ENCODE results near the gene ESR2. TPM values are rescaled to one million over a fixed set of nuclear protein-coding genes. Genes with fewer than 3 reads are reported as not detected.

The ESR2 gene
- total RNA-seq, 1 donor from 2014 or later, result 0.16 TPM

DNA sequence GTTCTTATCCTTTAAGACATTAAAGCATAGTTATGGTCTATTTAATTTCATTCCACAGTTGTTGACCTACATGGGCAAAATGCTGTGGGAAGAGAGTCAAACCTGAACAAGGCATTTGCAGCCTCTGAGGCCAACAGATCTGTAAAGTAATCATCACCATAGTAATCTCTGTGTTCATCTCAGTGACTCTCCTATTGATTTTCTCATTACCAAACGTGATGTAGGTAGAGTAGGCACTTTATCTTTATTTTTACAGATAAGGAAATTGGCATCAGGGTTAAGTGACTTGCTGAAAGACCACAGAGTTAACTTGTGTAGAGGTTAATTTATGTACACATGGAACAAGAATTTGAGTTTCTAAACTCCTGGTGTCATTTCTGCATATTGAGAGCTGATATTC, 203.0 kb downstream of the ESR2 start:
- Histone ChIP-seq H3K79me2 (ENCODE audit: insufficient read depth, low read length) (no peaks in the 10 kb centered on the region), H3K27me3 (ENCODE audit: insufficient read depth, low read length) (no peaks in the 10 kb centered on the region), H3K27ac (ENCODE audit: low read depth, low read length) (no peak overlapping the region), H3K4me1 (ENCODE audit: insufficient read depth, low read length) (peaks cover 3% of the 10 kb centered on the region), H3K9ac (ENCODE audit: low read length) (no peak overlapping the region), H3K36me3 (ENCODE audit: insufficient read depth, low read length) (no peaks in the 10 kb centered on the region), H4K20me1 (ENCODE audit: insufficient read depth, low read length) (no peaks in the 10 kb centered on the region), H2AFZ (ENCODE audit: low read depth, low read length) (no peak overlapping the region), H3K9me3 (ENCODE audit: insufficient read depth, low read depth, low read length) (no peaks in the 10 kb centered on the region), H3K4me2 (ENCODE audit: low read length) (no peak overlapping the region), H3K4me3 (ENCODE audit: insufficient read depth, low read depth, low read length) (no peak overlapping the region)
- no peak for TF ChIP-seq CTCF (IDR thresholded peaks at IDR 0.05; ENCODE audit: insufficient read depth, low read depth, low read length)
- TF ChIP-seq EZH2 (IDR thresholded peaks at IDR 0.05; ENCODE audit: insufficient read depth, low read length), result no peak
- FAIRE-seq (no peak), DNase-seq (ENCODE audit: low read depth) (no peak)
- Mint-ChIP-seq H3K4me1 (ENCODE audit: low read depth, unreplicated experiment) (peaks cover 10% of the 10 kb centered on the region), H3K36me3 (ENCODE audit: low read depth, unreplicated experiment) (no peaks in the 10 kb centered on the region), H3K27ac (ENCODE audit: unreplicated experiment) (no peak overlapping the region), H3K27me3 (ENCODE audit: low read depth, unreplicated experiment) (no peaks in the 10 kb centered on the region), H3K9me3 (ENCODE audit: unreplicated experiment) (no peaks in the 10 kb centered on the region), H3K4me3 (ENCODE audit: unreplicated experiment) (no peak overlapping the region)

DNA sequence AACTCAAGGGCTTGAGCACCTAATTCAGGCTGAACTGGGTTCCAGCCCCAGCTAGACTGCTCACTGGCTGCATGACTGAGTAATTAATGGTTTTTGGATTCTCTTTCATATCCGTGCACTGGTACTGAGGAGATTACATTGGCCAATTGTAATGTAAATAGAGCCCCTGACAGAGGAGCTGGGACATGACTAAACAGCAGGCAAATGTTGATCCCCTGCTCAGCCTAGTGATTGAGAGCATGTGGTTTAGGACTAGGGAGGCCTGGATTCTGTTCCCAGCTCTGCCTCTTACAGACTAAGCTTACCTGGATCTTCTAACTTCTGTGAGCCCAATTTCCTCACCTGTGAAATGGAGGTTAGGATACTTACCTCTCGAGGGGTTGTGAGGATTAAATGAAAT, 204.3 kb downstream of the ESR2 start:
- Histone ChIP-seq H2AFZ (ENCODE audit: low read depth, low read length) (no peak overlapping the region), H3K4me2 (ENCODE audit: low read length) (no peak overlapping the region), H3K27ac (ENCODE audit: low read depth, low read length) (no peak overlapping the region), H3K4me1 (ENCODE audit: insufficient read depth, low read length) (no peaks in the 10 kb centered on the region), H3K36me3 (ENCODE audit: insufficient read depth, low read length) (no peaks in the 10 kb centered on the region), H3K9ac (ENCODE audit: low read length) (no peak overlapping the region), H3K9me3 (ENCODE audit: insufficient read depth, low read depth, low read length) (no peaks in the 10 kb centered on the region), H4K20me1 (ENCODE audit: insufficient read depth, low read length) (no peaks in the 10 kb centered on the region), H3K4me3 (ENCODE audit: insufficient read depth, low read depth, low read length) (no peak overlapping the region), H3K27me3 (ENCODE audit: insufficient read depth, low read length) (no peaks in the 10 kb centered on the region), H3K79me2 (ENCODE audit: insufficient read depth, low read length) (no peaks in the 10 kb centered on the region)
- H3K4me1 Mint-ChIP-seq (ENCODE audit: low read depth, unreplicated experiment), result peaks cover 4% of the 10 kb centered on the region
- no peaks in the 10 kb centered on the region for H3K27me3 Mint-ChIP-seq (ENCODE audit: low read depth, unreplicated experiment)
- no peaks in the 10 kb centered on the region for H3K9me3 Mint-ChIP-seq (ENCODE audit: unreplicated experiment)
- no peak overlapping the region for H3K27ac Mint-ChIP-seq (ENCODE audit: unreplicated experiment)
- no peak overlapping the region for H3K4me3 Mint-ChIP-seq (ENCODE audit: unreplicated experiment)
- FAIRE-seq (no peak), DNase-seq (ENCODE audit: low read depth) (no peak)
- TF ChIP-seq CTCF (IDR thresholded peaks at IDR 0.05; ENCODE audit: insufficient read depth, low read depth, low read length) (no peak), EZH2 (IDR thresholded peaks at IDR 0.05; ENCODE audit: insufficient read depth, low read length) (no peak)
- H3K36me3 Mint-ChIP-seq (ENCODE audit: low read depth, unreplicated experiment), result no peaks in the 10 kb centered on the region

- no peak overlapping the region for H3K4me3 Mint-ChIP-seq (ENCODE audit: unreplicated experiment)
- H3K9me3 Mint-ChIP-seq (ENCODE audit: unreplicated experiment), result no peaks in the 10 kb centered on the region
- H3K27ac Mint-ChIP-seq (ENCODE audit: unreplicated experiment), result no peak overlapping the region
- FAIRE-seq (no peak), DNase-seq (ENCODE audit: low read depth) (no peak)
- Histone ChIP-seq H3K4me2 (ENCODE audit: low read length) (no peak overlapping the region), H3K27ac (ENCODE audit: low read depth, low read length) (no peak overlapping the region), H3K9me3 (ENCODE audit: insufficient read depth, low read depth, low read length) (no peaks in the 10 kb centered on the region), H3K4me3 (ENCODE audit: insufficient read depth, low read depth, low read length) (no peak overlapping the region), H2AFZ (ENCODE audit: low read depth, low read length) (no peak overlapping the region), H4K20me1 (ENCODE audit: insufficient read depth, low read length) (no peaks in the 10 kb centered on the region), H3K36me3 (ENCODE audit: insufficient read depth, low read length) (no peaks in the 10 kb centered on the region), H3K27me3 (ENCODE audit: insufficient read depth, low read length) (no peaks in the 10 kb centered on the region), H3K79me2 (ENCODE audit: insufficient read depth, low read length) (no peaks in the 10 kb centered on the region), H3K9ac (ENCODE audit: low read length) (no peak overlapping the region), H3K4me1 (ENCODE audit: insufficient read depth, low read length) (no peaks in the 10 kb centered on the region)
- H3K36me3 Mint-ChIP-seq (ENCODE audit: low read depth, unreplicated experiment), result no peaks in the 10 kb centered on the region
- TF ChIP-seq CTCF (IDR thresholded peaks at IDR 0.05; ENCODE audit: insufficient read depth, low read depth, low read length), result no peak
- H3K27me3 Mint-ChIP-seq (ENCODE audit: low read depth, unreplicated experiment), result no peaks in the 10 kb centered on the region
- peaks cover 4% of the 10 kb centered on the region for H3K4me1 Mint-ChIP-seq (ENCODE audit: low read depth, unreplicated experiment)
Observed at GRCh38 chr14:64088647-64088964, 205.6 kb downstream of the ESR2 start.

All from astrocyte (in vitro differentiated cells and primary cell).